ENCODE measurements around the gene TXNDC5.
"Not testable (repeated sequence)": the region's sequence is repeated elsewhere in the genome, so short reads cannot be mapped to it uniquely, and the experiment has no call there.

Gene TXNDC5

DNA sequence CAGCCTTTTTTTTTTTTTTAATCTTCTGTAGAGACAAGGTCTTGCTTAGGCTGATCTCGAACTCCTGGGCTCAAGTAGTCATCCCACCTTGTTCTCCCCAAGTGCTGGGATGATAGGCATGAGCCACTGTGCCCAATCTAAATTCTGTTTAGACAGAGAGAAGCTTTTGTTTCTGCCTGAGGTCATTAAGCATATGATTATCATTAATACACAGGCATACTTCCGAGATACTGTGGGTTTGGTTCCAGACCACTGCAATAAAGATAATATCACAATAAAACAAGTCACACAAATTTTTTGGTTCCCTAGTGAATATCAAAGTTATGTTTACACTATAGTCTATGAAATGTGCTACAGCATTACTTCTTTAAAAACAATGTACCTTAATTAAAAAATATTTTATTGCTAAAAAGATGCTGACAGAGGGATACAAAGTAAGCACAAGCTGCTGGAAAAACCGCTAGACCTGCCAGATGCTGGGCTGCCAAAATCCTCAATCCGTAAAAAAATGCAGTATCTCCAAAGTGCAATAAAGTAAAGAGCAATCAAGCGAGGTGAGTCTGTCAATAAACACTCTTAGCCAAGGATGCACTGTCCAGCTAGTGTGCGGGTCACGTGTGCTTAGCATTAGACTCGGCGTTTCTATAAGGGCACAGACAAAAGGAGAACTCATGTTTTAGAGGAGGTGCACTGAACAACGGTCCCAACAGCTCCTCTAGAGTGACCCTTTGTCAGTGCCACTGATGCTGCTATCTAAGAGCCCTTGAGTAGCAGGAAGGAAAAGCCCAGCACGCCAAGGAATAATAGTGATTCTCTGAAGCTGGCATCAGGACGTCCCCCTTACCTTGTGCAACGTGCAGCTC, 16.1 kb downstream of the TXNDC5 start:
- no peak for DNase-seq

DNA sequence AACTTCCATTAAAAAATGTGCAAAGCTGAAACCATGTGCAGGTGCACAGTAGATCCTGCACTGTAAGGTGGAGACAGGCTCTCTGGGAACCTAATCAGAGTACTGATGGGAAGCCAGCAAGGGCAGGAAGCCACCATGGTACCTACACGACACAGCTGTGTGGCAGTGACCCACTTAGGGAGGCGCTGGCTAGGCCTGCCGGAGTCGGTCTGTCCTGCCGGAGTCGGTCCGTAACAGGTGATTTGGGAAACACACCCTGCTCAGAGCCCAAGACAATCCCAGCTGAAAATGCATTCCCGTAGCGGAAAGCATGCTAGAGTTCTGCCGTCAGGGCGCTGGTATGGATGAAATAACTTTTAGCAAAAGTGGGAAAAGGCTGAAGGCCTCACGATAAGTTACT, 17.2 kb downstream of the TXNDC5 start:
- no peak for DNase-seq

DNA sequence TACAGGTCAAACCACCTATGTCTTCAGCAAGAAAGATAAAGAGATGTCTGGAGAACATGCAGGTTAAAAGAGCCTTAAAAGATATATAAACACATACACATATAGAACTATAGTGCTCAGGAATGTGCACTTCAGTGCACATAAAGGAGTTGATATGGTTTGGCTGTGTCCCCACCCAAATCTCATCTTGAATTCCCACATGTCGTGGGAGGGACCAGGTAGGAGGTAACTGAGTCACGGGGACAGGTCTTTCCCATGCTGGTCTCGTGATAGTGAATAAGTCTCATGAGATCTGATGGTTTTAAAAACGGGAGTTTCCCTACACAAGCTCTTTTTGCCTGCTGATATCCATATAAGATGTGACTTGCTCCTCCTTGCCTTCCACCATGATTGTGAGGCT, 18.2 kb downstream of the TXNDC5 start:
- DNase-seq = not testable (repeated sequence)

DNA sequence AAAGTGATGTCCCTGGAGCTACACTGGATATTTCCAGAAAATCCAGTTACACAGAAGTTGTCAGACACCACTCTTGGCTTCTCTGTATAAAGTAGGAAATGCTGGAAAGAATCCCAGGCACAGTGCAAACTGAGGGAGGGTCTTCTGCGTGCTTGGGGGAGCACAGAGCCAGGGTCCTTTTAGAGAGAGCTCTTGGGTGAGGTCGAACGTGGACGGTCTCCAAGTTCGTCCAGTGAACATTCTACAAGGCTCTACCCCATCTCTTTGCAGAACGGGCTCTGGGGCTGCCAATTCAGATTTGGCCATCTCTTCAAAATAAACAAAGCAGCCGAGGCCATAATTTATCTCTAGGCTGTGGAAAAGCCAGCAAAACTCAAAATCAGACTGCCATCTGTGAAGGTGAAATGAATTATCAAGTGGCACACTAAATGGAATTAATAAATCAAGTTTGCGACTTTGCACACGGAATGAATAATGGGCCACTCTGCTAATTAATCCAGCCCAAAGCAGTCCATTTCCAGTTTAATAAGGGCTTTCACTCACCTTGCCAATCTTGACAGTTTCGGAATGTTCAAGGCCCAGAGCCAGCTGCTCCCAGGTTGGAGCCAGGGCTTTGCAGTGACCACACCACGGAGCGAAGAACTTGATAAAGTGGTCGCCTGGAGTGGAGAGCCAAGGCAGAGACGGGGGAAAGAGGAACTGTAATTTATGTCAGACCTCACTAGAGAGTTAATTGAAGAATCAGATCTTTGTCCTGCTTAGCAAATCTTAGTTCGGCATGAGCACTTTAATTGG, 19.3 kb downstream of the TXNDC5 start:
- no peak for DNase-seq

DNA sequence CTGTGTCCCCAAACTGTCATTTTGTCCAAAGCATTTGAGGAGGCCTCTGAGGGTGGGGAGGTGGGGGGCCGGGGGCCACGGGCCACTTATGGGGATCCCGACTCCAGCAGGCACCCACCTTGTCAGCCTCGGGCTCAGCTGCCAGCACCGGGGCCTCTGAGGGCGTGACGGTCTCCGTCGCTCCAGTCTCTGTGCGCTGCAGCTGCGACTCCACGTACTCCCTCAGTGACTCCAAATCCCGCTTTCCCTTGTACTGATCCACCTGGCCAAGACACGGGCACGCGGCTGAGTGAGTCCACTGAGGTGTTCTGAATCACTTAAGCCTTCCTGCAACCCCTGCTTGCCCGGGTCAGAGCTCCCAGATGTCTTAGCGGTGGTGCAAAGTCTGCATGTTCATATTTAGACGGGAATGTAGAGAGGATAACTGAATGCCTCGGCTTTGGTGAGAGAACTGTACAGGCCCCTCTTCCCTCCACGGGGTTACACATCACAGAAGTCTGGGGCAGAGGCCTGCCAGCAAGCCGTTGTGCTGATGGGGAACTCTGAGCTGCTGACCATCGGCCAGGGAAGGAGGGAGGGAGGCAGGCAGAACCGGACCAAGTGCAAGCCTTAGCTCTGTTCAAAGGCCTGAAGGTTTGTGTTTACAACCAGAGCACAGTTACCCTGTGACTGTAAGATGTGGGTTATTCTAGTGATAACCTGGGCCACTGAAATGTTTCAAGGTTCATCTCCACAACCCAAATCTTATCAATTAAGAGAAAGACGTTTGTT, 21.8 kb downstream of the TXNDC5 start:
- DNase-seq = no peak

DNA sequence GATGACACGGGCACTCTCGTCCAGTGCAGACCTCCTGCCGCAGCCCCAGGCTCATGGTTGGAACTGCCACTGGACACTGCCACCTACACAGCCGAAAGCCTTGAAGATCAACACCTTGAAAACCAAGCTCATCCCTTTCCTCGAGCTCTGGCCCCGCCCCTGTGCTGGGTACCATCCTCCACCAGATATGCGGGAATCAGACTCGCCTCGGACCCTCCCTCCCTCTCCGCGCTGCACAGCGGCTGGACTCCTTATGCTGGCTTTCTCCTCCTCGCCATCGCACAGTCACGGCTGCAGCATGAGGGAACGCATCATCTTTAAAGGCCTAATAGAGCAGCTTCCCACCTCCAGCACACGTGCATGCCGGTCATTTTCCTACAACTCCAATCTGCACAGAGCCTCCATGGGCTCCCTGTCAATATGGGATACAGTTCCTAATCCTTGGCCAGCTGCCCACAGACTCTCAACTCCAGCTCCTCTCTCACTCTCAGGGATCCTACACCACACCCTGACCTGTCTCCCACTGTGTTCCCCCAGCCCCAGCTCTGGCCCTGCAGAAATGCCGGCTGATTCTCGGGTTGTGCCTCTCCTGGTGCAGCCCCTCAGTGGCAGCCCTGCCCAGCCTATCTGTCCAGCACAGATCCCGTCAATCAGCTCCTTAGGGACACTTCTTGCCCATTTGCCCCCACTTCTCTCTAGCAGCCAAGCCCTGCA, 23.2 kb downstream of the TXNDC5 start:
- no peak for DNase-seq

DNA sequence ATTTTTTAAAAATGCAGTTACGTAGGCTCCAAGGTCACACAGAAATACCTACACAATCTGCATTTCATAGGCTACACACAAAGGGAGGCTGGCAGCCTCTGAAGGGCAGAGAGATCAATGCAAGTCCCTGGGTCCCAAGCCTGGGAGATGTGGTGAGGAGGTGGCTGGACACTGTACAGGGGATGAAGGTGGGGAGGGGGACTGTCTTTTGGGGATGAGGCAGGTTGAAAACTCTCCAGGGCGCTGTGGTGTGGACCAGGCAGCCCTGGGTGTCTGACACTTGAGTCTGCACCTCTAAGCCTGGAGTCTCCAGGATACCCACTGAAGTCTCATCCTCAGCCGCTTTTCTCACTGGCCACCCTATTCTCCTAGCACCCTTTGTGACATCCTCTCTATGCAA, 24.5 kb downstream of the TXNDC5 start:
- no peak for DNase-seq

DNA sequence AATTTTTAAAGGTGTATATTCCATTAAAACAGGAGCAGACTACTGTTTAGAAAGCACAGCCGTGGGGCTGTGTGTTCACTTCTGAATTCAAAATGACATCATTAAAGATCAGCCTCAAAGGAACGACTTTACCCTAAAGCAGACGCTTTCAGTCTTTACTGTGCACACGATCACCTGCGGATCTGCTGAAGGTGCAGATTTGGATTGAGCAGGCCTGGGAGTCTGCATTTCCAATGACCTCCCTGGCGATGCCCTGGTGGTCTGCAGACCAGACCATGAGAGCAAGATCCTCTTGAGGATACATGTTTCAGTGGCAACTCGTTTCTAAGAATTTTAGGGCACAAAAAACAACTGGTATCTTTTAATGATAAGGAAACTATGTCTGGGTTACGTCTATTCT, 27.2 kb downstream of the TXNDC5 start:
- DNase-seq = no peak

DNA sequence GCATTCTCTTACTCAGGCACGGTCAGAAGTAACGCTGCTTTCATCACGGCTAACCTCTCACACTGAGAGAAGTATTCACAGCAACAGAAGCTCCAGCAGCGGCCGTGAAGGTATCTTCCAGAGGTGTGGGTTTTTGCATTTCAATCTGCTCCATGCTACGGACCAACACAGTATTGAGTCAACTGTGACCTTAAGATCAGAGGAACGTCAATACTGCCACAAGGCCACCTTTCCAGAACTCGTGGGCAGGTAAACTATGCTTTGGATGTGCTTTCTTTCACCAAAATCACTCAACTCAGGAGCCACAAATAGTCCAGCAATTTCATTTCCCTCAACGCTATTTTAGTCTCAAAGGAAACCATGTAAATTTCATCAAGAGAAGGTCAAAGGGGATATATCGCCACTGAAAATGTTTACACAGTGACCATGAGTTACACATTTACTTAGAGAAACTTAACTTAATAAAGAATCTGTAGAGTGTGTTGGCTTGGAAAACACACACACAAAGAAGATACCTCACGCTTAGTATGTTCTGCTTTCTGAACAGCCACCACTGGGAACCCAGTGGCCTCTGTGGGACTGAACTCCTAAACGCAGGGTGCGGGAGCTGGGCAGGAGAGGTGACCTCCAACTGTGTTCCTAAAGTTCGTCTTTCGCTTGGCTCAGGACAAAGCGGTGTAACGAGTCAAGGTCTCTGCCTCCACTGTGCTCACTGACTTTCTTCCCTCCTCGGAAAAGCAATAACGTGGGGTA, 27.9 kb downstream of the TXNDC5 start:
- no peak for DNase-seq

DNA sequence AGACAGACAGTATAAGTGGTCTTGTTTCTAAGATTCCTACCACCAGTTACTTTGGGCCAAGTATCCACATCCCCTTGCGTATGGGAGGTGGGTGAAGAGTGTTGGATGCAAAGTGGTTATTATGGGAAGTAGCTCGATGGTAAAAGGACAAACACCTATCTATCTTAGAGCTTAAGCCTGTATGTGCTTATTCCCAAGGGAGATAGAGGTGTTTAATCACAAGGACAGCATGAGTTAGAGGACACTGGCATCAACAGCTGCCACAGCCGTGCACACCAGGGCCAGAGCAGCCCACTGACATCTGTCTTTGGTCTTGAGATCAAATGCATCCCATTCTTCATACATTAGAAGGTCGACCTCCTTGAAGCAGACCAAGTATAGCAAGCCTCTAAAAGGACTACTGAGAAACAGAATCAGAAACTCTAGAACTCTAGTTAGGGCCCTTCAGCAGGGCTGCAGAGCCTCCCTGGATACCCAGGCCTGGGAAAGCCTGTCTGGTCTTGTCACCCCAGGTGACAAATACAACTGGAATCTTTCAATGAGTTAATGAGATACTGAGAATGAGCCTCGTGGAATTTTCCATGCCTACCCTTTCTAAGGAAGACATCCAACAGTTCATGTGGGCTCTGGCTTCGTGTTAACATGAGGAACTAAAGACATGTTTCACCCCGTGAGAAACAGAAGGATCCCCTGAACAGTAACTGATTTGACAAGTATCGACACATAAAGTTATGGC, 28.7 kb downstream of the TXNDC5 start:
- DNase-seq = no peak

DNA sequence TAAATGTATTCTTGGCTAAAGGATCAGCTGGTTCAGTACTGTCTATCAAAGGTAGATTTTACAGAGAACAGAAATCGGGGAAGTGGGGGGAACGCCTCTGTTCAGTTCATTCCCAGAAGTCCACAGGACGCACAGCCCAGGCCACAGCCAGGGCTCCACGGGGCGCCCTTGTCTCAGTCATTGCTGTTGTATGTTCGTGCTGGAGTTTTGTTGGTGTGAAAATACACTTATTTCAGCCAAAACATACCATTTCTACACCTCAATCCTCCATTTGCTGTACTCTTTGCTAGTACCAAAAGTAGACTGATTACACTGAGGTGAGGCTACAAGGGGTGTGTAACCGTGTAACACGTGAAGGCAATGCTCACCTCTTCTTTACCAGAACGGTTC, 29.9 kb downstream of the TXNDC5 start:
- no peak for DNase-seq

DNA sequence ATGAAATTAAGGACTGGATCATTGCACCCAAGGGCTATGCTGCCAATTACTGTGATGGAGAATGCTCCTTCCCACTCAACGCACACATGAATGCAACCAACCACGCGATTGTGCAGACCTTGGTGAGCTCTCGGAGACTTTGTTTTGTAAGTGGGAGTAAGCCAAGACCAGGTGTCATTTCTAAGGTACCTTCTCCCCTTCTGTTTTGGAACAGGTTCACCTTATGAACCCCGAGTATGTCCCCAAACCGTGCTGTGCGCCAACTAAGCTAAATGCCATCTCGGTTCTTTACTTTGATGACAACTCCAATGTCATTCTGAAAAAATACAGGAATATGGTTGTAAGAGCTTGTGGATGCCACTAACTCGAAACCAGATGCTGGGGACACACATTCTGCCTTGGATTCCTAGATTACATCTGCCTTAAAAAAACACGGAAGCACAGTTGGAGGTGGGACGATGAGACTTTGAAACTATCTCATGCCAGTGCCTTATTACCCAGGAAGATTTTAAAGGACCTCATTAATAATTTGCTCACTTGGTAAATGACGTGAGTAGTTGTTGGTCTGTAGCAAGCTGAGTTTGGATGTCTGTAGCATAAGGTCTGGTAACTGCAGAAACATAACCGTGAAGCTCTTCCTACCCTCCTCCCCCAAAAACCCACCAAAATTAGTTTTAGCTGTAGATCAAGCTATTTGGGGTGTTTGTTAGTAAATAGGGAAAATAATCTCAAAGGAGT, 30.4 kb downstream of the TXNDC5 start:
- no peak for DNase-seq

DNA sequence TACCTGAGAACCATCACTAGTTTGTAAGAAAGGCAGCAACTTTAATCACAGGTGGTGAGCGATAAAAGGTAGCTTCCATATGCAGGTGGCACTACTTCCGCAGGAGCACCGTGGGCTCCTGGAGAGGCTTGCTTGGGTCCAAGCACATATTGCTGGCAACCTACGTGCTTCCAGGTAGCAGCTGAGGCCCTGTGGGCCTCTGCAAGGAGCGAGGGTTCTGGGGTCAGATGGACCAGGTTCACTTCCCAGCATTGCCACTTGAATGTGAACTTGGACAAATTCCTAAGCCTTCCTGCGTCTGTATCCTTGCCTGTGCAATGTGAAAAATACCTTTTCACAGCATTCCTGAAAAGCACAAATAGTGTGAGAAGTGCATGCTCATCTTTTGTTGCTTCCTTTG, 31.0 kb downstream of the TXNDC5 start:
- no peak for DNase-seq

DNA sequence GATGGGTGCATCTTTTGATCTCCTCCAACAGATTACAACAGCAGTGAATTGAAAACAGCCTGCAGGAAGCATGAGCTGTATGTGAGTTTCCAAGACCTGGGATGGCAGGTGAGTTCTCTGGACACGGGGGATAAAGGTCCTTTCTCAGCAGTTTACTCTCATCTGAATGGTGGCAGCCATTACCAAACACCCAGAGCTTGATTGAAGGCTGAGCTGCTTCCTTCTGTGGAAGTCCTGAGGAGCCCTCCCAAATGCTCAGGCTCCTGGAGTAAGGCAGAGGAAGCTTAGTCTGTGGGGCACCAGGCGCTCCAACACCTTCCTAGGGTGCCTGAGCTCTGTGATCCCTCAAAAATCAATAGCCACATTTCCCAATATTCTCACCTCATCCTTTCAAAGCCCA, 31.5 kb downstream of the TXNDC5 start:
- DNase-seq = no peak

DNA sequence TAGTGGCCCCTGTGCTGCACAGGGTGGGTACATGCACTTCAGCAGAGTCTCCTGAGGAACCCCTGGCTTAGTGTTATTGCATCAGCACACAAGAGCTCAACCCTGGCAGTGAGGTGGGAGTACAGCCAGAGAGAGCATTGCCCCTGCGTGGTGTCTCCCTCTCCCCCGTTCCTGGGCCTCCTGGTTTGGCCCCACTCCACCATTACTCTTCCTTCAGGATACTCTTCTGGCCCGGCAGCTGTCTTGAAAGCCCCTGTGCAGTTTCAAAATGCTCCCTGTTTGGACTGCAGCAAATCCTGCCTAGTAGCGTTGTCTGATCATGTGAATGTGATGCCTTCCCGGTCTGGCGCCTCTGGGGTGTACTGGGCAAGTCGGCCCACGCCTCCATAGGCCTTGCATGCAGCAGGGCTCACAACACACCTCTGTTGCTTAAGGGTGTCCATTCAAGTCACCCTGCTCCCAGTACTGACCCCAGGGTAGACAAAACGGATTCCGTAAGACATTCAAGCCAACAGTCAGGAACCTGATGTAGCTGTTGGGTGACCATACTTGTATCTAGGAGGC, 32.1 kb downstream of the TXNDC5 start:
- no peak for DNase-seq

DNA sequence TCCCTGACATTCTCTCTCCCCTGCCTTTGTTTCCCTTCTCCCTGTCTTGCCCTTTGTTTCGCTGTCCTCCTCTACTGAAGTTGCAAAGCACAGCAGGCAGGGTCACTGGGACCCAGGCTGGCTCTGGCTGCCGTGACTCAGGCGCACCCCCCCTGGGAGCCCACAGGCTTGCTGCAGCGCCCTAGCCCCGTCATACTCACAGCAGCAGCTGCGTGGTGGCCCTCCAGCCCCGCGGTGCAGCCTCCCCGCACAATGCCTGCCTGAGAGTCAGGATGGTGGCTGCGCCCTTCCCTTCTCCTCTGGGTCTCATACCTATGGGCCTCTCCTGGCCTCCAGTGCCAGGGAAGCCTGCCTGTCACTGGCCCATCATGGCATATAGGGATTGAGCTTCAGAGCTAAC, 41.7 kb downstream of the TXNDC5 start:
- DNase-seq = no peak

DNA sequence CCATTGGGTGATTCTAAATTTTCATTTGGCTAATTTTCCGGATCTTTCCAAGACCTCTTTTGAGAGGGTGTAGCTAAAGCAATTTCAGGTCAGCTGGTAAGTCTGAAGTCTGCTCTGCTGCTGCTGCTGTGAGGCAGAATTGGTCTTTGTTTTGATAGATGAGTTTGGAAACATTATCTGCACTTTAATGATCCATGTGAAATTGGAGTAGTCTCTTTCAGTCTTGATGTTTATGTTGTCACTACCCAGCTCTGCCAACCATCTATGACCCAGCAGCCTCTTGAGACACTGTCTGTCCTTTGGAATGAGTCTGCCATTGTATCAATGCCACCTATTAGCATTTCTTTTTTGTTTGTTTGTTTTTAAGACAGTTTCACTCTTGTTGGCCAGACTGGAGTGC, 44.1 kb downstream of the TXNDC5 start:
- DNase-seq = no peak

DNA sequence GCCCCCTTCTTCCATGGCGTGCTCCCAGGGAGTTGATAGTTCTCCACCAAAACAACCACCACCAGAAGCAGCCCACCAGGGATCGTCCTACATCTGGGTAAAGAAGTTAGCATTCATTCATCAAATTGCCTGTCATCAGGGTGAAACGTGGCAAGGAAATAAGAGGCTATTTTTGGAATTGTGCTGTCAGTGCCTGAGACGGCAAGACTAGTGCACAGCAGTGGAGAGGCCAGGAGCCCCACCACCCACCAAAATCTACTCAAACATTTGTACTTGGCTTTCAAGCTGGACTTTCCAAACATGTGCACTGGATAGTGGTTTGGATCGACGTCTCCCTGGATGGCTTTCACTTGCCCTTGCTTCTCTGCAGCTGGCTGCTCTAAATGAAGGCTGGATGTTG, 44.8 kb downstream of the TXNDC5 start:
- DNase-seq = no peak

DNA sequence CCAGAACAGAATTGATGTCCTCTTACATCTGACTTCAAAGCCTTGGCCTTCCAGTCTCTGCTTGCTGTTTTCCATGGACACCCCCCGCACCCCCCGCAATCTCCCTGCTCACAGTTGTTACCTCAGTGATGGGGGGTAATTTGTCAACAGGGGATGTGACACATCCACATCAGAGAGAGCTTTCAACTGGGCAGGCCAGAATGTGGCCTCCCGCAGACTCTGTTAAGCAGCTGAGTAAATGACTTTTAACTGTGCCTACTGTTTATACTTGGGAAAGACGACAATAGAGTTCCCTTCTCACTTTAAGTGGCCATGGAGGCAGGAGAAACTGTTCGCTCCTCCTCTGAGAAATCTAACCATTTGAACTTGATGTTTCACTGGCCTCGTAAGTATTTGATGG, 51.0 kb downstream of the TXNDC5 start:
- DNase-seq = no peak

DNA sequence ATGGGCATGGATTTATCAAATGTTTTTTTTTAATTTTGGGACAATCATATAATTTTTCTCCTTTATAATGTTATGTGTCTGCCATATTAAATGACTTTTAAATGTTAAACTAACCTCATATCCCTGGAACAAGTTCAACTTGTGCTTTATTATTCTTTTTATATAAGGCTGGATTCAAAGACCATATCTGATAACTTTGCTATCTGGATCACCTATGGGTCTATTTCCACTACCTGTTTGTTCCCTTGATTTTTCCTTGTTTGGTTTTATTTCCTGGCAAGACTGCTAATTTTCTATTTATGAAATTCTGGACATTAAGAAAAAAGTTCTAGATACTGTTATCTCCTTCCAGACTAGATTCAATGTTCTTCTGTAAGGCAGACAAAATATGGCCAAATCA, 58.8 kb downstream of the TXNDC5 start:
- no peak for DNase-seq

All from activated CD4-positive, alpha-beta T cell treated with anti-CD3 and anti-CD28 coated beads, Interleukin-2, amount 50 U/mL, for 48 hours (primary cell).